HepG2 (cell line): ENCODE results near the gene SEC16A.

ENCODE experiments used
- AGO1 ChIP-seq: fragments of 200-400 bp; formaldehyde crosslinking; IDR thresholded peaks from 2 replicates; pipeline ENCODE4 v1.6.1; 2017; ENCODE audit warnings: mild to moderate bottlenecking, low read depth, low read length, moderate library complexity; ENCODE audit not compliant: poor library complexity, severe bottlenecking
- FOSL1 ChIP-seq: sonication (generic); formaldehyde crosslinking; IDR thresholded peaks from 2 replicates; pipeline ENCODE4 v1.9.0; 2021; ENCODE audit warnings: missing genetic modification reagents, borderline replicate concordance
- KDM1A ChIP-seq: IDR thresholded peaks from 2 replicates; pipeline ENCODE4 v1.6.1; 2016; ENCODE audit warnings: missing compliant biosample characterization
- NR1H2 ChIP-seq: sonication (generic); formaldehyde crosslinking; IDR thresholded peaks from 2 replicates; pipeline ENCODE4 v1.8.1; 2022; ENCODE audit warnings: low read depth, missing genetic modification reagents, borderline replicate concordance
- YY1 ChIP-seq: IDR thresholded peaks from 2 replicates; pipeline ENCODE4 v1.6.1; 2011; ENCODE audit warnings: low read length, low read depth, moderate library complexity, mild to moderate bottlenecking; ENCODE audit not compliant: insufficient read depth, insufficient replicate concordance
- ZNF704 ChIP-seq: sonication (generic); formaldehyde crosslinking; IDR thresholded peaks from 2 replicates; pipeline ENCODE4 v1.8.1; 2023; ENCODE audit warnings: mild to moderate bottlenecking, inconsistent platforms, moderate library complexity, missing genetic modification reagents, borderline replicate concordance
- TF ChIP-seq, protein P1 (sequence below): sonication (generic); formaldehyde crosslinking; IDR thresholded peaks from 2 replicates; pipeline ENCODE4 v1.8.1; 2023; ENCODE audit warnings: mild to moderate bottlenecking, missing genetic modification reagents, borderline replicate concordance

- TF ChIP-seq AGO1: no peak
- no peak for TF ChIP-seq YY1
- TF ChIP-seq ZNF704 (CRISPR knock-in tag): no peak
- TF ChIP-seq KDM1A: no peak
- TF ChIP-seq FOSL1 (CRISPR knock-in tag): no peak
- TF ChIP-seq, protein P1, sequence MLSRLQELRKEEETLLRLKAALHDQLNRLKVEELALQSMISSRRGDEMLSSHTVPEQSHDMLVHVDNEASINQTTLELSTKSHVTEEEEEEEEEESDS: no peak
- no peak for TF ChIP-seq NR1H2 (CRISPR knock-in tag)
Measured at GRCh38 chr9:136411378-136411777, 71.5 kb downstream of the SEC16A start.
